WI38 (cell line): ENCODE data around the gene E2F4.

Source experiments
- H3K4me3 ChIP-seq: 2 replicates; pipeline ENCODE4 v1.5.1; 2011; ENCODE audit warnings: low read depth, mild to moderate bottlenecking, control low read depth, low read length
- CTCF ChIP-seq: IDR thresholded peaks from 2 replicates; pipeline ENCODE4 v1.5.1; 2012; ENCODE audit warnings: low read depth, mild to moderate bottlenecking, control low read depth, low read length

E2F4 gene

GRCh38 chr16:67148221-67148620, 43.7 kb upstream of the E2F4 start:
- H3K4me3 ChIP-seq, result no peak overlapping the region
- no peak for TF ChIP-seq CTCF

- no peak for TF ChIP-seq CTCF
- no peak overlapping the region for H3K4me3 ChIP-seq
Observed at GRCh38 chr16:67148656-67149275, 43.2 kb upstream of the E2F4 start.

GRCh38 chr16:67149276-67150046, 42.5 kb upstream of the E2F4 start:
- no peak overlapping the region for H3K4me3 ChIP-seq
- TF ChIP-seq CTCF, result no peak

- TF ChIP-seq CTCF, result no peak
- peak overlapping the region; percentile 72 for H3K4me3 ChIP-seq
Observed at GRCh38 chr16:67150047-67150832, 41.7 kb upstream of the E2F4 start.

GRCh38 chr16:67150833-67151396, 41.0 kb upstream of the E2F4 start, which contains the start of gene B3GNT9:
Gene B3GNT9 (minus strand): TSS chr16:67150998. CDS start chr16:67150485, 513 bp downstream.
- TF ChIP-seq CTCF, result no peak
- peak within 1 kb of the TSS; percentile 72 for H3K4me3 ChIP-seq

- no peak overlapping the region for H3K4me3 ChIP-seq
- TF ChIP-seq CTCF, result no peak
Observed at GRCh38 chr16:67151431-67152097, 40.4 kb upstream of the E2F4 start.
